ENCODE results near the gene IQCN.

Gene IQCN

GRCh38 chr19:18297308-18297707 is 23.1 kb upstream of the IQCN start:
- H3K4me2 ChIP-seq (ENCODE audit: insufficient read depth, low read length): no peak overlapping the region
- H3K4me1 ChIP-seq (ENCODE audit: insufficient read depth, low read length): peaks cover 10% of the 10 kb centered on the region
- no peaks in the 10 kb centered on the region for H3K27me3 ChIP-seq (ENCODE audit: insufficient read depth, low read length, poor library complexity)
- DNase-seq (no peak), ATAC-seq (ENCODE audit: insufficient read depth, low read depth) (no peak)
- H3K79me2 ChIP-seq (ENCODE audit: insufficient read depth, low read length): no peaks in the 10 kb centered on the region
- H3K9ac ChIP-seq (ENCODE audit: low read depth, low read length): no peak overlapping the region
- H4K20me1 ChIP-seq (ENCODE audit: insufficient read depth, low read length): no peaks in the 10 kb centered on the region
- H3K9me3 ChIP-seq (ENCODE audit: insufficient read depth, low read length, severe bottlenecking): no peaks in the 10 kb centered on the region
- H3K4me3 ChIP-seq (ENCODE audit: low read depth in 1 of 2, low read length in 2 of 2): no peak overlapping the region
- no peak for TF ChIP-seq EZH2 (IDR thresholded peaks at IDR 0.05; ENCODE audit: borderline replicate concordance, low read depth, low read length, severe bottlenecking)
- TF ChIP-seq CTCF (IDR thresholded peaks at IDR 0.05; ENCODE audit: borderline replicate concordance, extremely low read depth, low read length, poor library complexity, severe bottlenecking): no peak
- H3K27ac ChIP-seq (ENCODE audit: low read length): no peak overlapping the region
- no peaks in the 10 kb centered on the region for H3K36me3 ChIP-seq (ENCODE audit: insufficient read depth, low read length)
- H2AFZ ChIP-seq (ENCODE audit: low read depth, low read length): no peak overlapping the region

- ATAC-seq (ENCODE audit: insufficient read depth, low read depth): no peak
- Histone ChIP-seq H3K27me3 (ENCODE audit: insufficient read depth, low read length, poor library complexity) (no peaks in the 10 kb centered on the region), H3K79me2 (ENCODE audit: insufficient read depth, low read length) (no peaks in the 10 kb centered on the region), H3K9me3 (ENCODE audit: insufficient read depth, low read length, severe bottlenecking) (no peaks in the 10 kb centered on the region), H3K27ac (ENCODE audit: low read length) (no peak overlapping the region), H4K20me1 (ENCODE audit: insufficient read depth, low read length) (no peaks in the 10 kb centered on the region), H3K9ac (ENCODE audit: low read depth, low read length) (no peak overlapping the region), H3K4me1 (ENCODE audit: insufficient read depth, low read length) (peaks cover 32% of the 10 kb centered on the region), H2AFZ (ENCODE audit: low read depth, low read length) (no peak overlapping the region), H3K36me3 (ENCODE audit: insufficient read depth, low read length) (no peaks in the 10 kb centered on the region), H3K4me3 (ENCODE audit: low read depth in 1 of 2, low read length in 2 of 2) (no peak overlapping the region), H3K4me2 (ENCODE audit: insufficient read depth, low read length) (no peak overlapping the region)
- DNase-seq: no peak
- TF ChIP-seq EZH2 (IDR thresholded peaks at IDR 0.05; ENCODE audit: borderline replicate concordance, low read depth, low read length, severe bottlenecking) (no peak), CTCF (IDR thresholded peaks at IDR 0.05; ENCODE audit: borderline replicate concordance, extremely low read depth, low read length, poor library complexity, severe bottlenecking) (no peak)
Observed at GRCh38 chr19:18295034-18295451, 20.8 kb upstream of the IQCN start.

- H4K20me1 ChIP-seq (ENCODE audit: insufficient read depth, low read length): no peaks in the 10 kb centered on the region
- H3K27ac ChIP-seq (ENCODE audit: low read length): no peak overlapping the region
- H2AFZ ChIP-seq (ENCODE audit: low read depth, low read length): no peak overlapping the region
- no peaks in the 10 kb centered on the region for H3K79me2 ChIP-seq (ENCODE audit: insufficient read depth, low read length)
- peaks cover 38% of the 10 kb centered on the region for H3K4me1 ChIP-seq (ENCODE audit: insufficient read depth, low read length)
- ATAC-seq (ENCODE audit: insufficient read depth, low read depth): no peak
- H3K9me3 ChIP-seq (ENCODE audit: insufficient read depth, low read length, severe bottlenecking): no peaks in the 10 kb centered on the region
- TF ChIP-seq CTCF (IDR thresholded peaks at IDR 0.05; ENCODE audit: borderline replicate concordance, extremely low read depth, low read length, poor library complexity, severe bottlenecking) (no peak), EZH2 (IDR thresholded peaks at IDR 0.05; ENCODE audit: borderline replicate concordance, low read depth, low read length, severe bottlenecking) (no peak)
- no peak overlapping the region for H3K4me3 ChIP-seq (ENCODE audit: low read depth in 1 of 2, low read length in 2 of 2)
- H3K36me3 ChIP-seq (ENCODE audit: insufficient read depth, low read length): no peaks in the 10 kb centered on the region
- no peak for DNase-seq
- no peaks in the 10 kb centered on the region for H3K27me3 ChIP-seq (ENCODE audit: insufficient read depth, low read length, poor library complexity)
- H3K9ac ChIP-seq (ENCODE audit: low read depth, low read length): no peak overlapping the region
- H3K4me2 ChIP-seq (ENCODE audit: insufficient read depth, low read length): no peak overlapping the region
Observed at GRCh38 chr19:18294467-18294864, 20.2 kb upstream of the IQCN start.

Measured in DND-41 (cell line).